Medulla oblongata (tissue), 1 donor: ENCODE measurements around the gene NME9.
"Not testable (repeated sequence)": the region's sequence is repeated elsewhere in the genome, so short reads cannot be mapped to it uniquely, and the experiment has no call there.

Experiments used
- DNase-seq: peaks from one replicate; pipeline ENCODE4 v3.0.0-alpha.2; 2015; ENCODE audit errors: extremely low spot score

Gene NME9, protein sequence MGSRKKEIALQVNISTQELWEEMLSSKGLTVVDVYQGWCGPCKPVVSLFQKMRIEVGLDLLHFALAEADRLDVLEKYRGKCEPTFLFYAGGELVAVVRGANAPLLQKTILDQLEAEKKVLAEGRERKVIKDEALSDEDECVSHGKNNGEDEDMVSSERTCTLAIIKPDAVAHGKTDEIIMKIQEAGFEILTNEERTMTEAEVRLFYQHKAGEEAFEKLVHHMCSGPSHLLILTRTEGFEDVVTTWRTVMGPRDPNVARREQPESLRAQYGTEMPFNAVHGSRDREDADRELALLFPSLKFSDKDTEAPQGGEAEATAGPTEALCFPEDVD

DNA sequence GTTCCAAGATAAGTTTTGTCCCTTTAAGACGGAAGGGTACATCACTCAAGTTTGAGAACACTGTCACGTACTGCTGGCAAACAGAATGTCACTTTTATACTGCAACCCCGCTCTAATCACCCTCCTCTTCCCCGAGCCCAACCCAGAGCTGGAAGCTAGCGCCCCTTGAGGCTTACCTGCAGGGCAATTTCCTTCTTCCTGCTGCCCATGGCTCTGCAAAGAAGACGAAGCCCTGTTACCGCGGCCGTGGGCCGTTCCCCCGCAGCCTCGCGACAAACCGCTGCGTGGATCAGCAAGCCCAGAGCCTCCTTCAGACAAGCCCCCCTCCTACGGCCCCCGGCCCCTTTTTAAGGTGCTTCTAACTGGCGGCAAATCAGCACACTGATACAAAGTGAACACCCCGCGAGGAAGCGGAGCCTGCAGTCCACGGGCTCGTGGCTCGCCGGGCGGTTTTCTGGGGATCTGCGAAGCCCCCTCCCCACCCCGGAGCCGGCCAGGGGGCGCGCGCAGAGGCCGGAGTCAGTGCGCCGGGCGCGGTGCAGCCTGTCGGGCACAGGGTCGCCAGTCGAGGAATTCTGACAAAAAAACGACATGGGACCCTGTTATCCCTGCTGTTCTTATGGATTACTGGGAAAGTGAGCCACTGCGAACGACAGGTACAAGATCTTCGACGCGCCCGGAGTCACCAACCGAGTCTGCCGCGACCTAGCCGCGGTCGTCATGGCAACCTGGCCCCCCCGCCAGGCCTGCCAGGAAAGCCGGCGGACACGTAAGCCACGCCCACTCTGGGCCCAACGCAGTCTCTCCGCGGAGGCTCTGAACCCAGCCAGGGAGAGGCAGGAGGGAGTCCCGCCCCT lies at the start of gene NME9:
Gene NME9, minus strand, starts transcription at position 725 of the 857 bp plus-strand sequence. Its CDS starts 516 bp downstream, at position 209.
- DNase-seq, result peak; percentile 90

DNA sequence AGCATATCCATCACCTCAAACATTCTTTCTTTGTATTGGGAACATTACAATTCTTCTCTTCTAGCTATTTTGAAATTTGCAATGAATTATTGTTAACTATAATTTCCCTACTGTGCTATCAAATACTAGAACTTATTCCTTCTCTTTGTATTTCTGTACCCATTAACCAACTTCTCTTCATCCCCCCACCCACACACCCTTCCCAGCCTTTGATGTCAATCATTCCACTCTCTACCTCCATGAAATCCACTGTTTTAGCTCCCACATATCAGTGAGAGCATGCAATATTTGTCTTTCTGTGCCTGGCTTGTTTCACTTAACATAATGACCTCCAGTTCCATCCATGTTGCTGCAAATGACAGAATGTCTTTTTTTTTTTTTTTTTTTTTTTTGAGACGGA lies 49.3 kb upstream of the NME9 start:
- no peak for DNase-seq

DNA sequence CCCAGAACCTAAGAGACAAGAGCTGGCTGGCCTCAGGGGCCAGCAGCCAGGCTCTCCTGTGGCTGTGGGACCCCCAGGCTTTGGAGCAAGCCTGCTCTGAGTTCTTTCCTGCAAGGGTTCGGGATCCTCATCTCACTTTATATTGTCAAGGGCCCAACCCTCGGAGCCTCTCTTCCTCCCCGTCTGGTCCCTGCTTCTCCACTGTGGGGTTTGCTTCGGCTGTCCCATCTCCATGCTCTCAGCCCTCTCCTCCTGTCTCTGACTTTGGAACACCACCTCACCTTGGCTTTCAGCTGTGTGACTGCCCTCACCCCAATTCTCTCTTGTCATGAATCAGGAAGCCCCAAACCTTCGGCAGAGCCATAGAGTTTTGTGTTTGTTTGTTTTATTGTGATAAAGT lies 48.7 kb upstream of the NME9 start:
- DNase-seq, result no peak

DNA sequence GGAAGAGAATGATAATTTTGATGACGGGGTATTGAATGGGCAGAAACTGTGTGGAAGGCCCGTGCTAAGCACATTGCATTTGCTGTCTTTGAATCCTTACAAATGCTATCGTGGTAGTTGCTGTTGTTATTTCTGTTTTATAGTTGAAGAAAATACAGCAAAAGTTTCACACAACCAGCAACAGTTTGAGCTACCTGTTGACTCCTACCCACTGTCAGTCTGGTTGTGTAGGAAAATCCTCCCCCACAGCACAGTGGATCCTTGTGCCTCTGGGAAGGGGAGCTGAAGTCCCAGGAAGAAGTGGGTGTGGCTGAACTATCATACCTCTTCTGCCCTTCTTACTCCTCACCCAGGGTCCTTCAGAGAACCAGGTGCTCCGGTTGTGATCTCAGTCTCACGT lies 48.2 kb upstream of the NME9 start:
- no peak for DNase-seq

DNA sequence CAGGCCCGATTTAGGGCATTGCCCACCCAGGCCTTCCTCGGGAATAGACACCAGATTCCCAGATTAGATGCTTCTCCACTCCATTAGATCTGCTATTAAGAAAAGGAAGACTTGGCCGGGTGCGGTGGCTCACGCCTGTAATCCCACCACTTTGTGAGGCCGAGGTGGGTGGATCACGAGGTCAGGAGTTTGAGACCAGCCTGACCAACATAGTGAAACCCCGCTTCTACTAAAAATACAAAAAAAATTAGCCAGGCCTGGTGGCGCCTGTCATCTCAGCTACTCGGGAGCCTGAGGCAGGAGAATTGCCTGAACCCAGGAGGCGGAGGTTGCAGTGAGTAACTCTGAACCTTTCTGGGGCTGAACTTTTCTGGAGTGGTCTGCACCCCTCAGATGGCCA lies 47.6 kb upstream of the NME9 start:
- DNase-seq, result not testable (repeated sequence)

DNA sequence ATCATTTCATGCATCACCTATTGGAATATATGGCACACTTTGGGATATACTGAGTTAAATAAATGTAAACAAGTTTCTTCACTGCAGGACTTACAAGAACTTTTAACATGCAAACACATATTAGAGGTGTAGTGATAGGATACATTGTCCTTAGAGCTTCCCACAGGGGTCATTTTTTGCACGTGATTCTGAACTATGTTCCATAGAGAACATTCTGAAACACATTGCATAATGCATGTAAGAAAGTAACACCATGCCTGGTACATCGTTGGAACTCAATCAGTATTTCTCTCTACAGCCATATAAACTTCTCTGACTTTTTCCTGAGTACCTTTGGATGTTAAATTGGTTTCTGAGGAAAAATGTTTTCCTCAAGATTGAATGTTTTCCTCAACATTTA lies 47.0 kb upstream of the NME9 start:
- no peak for DNase-seq

DNA sequence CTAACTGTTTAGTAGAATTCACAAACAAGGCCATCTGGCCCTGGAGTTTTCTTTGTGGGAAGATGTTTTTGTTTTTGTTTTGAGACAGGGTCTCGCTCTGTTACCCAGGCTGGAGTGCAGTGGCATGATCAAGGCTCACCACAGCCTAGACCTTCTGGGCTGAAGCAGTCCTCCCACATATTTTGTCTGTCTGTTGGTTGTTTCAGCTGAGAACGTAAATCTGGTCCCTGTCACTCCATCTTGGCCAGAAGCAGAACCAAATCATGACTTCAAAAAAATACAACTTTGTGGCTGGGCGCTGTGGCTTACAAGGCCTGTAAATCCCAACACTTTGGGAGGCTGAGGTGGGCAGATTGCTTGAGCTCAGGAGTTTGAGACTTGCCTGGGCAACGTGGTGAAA lies 45.8 kb upstream of the NME9 start:
- no peak for DNase-seq

DNA sequence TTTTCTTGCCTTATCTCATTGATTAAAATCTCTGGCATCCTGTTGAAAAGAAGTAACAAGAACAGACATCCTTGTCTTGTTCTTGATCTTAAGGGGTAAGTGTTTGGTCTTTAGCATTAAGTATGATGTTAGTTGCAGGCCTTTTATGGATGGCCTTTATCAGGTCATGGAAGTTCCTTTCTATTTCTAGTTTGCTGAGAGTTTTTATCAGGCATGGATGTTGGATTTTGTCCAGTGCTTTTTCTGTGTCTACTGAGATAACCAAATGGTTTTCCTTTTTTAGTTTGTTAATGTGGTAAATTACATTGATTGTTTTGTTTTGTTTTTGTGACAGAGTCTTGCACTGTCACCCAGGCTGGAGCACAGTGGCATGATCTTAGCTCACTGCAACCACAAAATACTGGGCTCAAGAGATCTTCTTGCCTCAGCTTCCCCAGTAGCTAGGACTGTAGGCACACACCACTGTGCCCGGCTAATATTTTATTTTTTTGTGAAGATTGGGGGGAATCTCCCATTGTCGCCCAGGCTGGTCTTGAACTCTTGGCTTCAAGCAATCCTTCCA lies 45.0 kb upstream of the NME9 start:
- DNase-seq, result no peak

DNA sequence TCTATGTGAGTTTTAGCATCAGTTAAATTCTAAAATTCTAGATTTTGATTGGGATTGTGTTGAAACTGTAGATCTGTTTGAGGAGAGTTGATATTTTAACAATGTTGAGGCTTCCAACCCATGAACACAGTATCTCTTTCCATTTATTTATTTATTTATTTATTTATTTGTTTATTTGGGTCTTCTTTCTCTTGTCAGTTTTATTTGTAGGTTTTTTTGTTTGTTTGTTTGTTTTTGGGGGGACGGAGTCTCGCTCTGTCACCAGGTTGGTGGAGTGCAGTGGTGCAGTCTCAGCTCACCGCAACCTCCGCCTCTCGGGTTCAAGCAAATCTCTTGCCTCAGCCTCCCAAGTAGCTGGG lies 44.1 kb upstream of the NME9 start:
- DNase-seq, result no peak

DNA sequence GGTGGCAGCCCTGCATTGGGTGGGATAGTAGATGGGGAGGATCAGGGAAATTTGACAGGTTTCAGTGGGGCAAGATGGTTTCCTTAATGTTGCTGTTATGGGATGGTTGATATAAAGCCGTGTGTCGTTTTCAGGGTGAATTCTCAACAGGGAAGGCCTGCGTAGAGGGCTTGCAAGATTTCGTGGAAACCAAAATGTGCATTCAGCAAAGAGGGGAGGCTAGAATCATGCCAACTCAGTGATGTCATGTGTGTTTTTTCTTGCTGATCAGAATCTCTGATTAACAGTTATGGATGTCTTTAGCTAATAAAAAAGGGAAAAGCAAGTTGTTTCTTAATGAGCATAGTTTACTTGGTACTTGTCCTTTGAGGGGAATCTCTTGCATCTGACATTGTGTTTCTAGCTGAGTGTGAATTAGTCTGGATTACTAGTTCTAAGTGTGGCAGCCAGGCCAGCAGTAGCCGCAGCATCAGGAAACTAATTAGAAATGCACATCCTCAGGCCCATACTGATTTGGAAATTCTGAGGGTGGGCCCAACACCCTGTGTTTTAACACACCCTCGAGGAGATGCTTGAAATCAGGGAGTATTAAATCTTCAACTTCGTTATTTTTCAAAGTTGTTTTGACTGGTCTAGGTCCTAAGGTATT lies 43.6 kb upstream of the NME9 start:
- no peak for DNase-seq

DNA sequence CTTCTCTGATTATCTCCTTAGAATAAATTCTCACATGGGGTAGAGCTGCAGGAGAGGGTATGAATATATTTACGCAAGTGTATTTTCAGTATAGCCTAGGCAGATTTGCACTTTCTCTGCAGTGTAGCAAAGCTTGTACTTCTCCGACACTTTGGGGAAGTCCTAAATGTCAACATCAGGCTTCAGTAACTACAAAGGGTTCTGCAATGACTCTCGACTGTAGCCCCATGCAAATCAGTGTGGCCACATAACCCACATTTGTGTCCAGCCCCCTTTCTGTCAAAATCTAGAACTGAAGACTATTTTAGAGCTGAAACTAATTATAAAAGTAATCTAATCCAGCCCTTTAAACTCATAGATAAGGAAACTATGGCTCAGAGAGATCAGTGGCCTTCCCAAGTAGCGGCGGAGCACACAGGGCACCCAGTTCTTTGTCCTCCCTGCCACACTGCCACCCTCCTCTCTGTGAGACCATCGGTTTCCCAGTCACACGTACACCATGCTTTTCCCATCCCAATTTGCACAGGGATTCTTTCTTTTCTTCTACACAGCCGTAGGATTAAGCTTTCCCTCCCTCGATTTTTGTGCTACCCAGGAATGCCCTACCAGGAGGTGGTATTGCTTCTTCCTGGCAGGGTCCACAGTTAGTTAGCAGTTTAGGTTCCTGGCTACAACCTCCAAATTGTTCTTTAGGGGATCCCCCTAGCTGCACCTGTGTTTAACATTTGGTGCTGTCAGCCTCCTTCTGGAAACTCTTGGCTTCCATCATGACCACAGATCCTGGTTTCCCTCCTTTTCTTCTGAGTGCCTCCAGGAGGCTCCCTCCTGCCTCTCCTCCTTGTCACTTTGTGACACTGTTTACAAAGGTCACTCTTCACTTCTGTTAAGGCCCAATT lies 41.7 kb upstream of the NME9 start:
- no peak for DNase-seq

DNA sequence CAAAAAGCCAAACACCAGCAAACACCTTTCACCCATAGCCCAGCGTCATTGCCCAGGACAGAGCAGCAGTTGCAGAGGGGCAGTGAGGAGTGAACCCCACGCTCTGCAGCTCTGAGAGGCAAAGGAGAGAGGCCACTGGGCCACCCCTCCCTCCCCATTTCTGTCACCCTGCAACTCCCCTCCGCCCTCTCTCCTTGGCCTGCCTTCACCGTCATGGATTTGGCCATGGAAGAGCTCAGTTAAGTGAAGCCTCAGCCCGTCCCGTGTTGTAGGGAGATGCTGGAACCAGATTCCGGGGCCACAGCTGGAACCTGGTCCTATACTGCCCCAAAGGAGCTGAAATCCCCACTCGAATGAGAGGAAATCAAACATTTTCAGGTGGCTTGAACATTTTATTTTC lies 40.7 kb upstream of the NME9 start:
- no peak for DNase-seq

DNA sequence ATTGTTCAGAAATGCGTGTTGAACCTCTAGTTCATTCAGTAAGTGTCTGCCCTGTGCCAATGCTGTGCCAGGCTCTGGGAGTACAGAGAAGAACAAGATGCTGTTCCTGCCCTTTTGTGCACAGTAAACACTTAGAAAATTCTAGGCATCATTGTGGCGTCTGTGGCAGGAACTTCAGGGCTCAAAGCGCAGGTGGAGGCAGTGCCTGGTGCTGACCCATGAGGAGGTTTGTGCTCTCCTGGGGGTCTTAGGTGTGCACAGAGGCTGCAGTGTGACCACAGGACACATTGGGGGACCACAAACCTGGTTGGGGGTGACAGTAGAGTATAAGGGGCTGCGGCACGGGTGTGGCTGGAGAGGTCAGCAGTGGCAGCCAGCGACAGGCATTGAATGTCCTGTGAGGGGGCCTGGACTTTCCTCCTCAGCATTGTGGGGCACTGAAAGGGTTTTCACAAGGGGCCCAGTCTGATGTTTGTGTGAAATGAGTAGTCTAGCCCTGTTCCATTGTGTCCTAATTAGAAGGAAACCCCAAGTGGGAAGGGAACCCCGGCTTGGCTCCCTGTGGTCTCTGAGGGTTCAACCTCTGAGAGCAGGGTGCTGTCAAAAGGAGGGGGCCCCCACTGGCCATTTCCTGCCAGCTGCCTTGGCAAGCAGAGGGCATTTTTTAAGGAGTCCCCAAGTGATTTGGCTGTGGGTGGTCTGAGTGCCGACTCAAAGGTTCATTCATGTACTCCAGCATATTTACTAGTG lies 39.7 kb upstream of the NME9 start:
- DNase-seq, result no peak

DNA sequence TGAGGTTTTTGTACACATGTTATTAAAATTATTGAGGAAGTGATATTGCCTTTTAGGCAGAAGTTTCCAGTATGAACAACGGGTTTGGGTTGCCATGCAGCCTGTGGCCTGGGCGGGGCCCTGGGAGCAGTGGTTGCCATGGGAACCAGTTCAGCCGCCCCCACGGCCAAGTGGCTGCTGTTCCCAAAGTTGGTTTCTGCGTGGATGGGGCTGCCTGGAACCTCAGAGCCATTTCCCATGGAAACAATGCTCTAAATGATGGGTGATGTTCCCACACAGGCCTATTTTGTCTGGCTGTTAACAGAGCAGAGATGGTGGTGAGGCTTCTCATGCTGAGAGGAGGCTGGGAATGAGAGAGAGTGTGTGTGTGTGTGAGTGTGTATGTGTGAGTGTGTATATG lies 38.3 kb upstream of the NME9 start:
- DNase-seq, result peak; percentile 82

DNA sequence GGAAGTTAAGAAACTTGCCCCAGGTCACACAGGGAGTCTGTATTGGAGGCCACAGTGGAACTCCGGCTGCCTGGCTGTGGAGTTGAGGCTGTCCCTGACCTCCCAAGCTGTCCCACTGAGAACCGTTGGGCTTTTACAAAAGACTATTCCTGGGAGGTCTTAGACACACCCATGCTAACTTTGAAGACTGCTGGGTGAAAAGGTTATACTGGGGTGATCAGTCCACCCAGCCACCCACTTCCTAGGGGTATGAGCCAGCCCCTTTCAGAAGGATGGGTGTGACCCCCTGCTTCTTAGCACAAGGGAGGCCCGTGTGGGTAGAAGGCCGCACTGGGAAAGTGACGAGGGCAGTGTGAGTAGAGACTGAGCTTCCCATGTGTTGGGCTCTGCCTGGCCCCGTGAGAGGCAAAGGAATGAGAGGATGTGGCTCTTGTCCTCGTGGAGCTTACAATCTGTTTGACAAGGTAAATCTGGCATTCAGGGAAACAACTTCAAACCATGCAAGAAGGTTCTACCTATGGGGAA lies 37.7 kb upstream of the NME9 start:
- no peak for DNase-seq

DNA sequence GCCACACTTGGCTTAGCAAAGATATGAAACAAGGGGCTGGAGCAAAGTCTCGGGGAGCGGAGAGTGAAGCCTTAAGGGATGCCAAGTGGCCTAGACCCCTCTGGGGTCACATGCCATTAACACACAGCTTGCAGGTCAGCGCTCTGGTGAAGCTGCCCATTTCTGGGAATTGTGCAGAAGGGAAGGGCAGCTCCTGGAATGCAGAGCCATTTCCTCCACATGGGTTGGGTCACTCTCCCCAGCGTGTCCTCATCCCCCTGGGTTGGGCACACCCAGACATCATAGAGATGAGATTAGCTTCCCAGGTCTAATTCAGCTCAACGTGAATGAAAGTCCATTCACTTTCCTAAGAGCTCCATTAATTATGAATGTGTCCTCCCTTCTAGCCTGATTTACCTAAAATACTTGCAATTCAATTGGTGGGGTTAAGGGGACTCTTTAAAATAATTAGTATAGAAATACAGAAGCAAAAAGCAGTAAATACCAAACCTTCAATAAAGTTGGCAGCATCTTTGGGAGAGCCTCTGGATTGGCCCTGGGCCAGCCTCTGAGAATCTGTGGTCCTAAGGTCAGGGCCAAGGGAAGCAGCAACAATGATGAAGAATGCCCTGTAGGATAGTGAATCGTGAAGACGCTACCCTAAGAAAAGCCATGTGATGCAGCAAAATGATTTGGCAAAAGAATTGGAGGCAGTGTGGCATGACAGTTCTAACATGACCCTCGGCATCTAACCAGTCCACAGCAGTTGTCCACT lies 36.5 kb upstream of the NME9 start:
- DNase-seq, result no peak

DNA sequence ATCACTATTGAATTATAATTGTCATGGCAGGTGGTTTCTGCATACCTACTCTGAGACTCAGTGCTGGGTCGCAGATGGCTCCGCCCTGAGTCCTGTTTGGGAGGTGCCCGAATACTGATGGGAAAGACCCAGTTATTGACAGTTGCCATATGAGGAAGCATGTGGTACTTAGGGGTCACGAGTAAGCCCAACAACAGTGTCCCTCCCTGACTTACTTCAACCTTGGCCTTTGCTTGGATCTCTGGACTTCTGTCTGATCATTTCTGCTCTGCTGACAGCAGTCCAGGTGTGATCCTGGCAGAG lies 35.6 kb upstream of the NME9 start:
- DNase-seq, result no peak

DNA sequence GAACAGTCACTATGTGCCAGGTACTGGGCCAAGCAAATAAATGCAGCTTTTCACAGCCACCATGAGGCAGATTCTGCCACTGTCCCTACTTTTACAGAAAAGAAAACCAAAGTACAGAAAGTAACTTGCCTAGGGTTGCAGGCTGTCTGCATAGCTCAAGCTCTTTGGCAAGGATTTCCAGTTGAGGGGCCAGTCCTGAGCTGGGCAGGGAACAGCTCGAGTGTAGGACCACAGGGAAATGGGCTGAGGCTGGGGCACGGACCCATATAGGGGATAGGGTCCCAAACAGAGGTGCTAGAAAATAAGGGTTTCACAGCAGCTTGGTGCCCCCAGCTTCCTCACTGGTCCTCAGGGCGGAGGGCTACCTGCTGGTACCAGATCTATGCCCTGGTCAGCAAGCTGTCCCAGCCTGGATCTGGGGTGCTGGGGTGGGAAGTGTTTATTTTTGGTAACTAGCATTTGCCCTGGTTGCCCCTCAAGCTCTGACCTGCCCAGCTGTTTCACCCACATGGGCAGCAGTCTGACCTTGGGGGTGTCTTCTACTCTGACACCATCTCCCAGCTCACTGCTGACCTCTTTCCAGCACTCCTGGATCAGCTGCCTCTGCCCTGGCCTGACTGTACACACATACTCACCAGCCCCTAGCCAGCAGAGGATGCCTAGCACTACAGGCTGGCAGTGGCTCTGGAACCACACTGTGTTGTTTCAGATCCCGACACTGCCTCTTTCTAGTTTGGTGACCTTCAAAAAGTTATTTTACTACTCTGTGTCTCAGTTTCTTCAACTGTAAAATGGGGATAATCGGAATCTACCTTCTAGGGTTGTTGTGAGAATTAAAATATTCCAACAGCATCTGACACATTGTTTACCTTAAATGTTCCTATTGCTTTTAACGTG lies 35.0 kb upstream of the NME9 start:
- no peak for DNase-seq

DNA sequence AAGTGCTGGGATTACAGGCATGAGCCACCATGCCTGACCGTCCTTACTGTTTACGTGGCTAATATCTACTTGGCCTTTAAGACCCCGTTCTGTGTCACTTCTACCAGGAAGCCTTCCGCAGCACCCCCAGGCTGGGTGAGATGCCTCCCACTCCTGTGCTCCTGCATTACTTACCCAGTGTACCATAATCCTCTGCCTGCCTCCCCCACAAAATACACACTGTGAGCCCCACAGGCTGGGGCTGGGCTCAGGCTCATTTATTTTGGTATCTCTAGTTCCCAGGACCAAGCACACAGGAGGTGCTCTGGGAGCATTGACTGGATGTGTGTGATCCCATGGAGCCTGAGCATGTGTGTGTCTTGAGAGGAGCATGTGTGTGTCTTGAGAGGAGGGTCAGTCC lies 33.7 kb upstream of the NME9 start:
- DNase-seq, result no peak
